GM06990 (cell line): ENCODE measurements around the gene FAM170B.

Source experiments
- DNase-seq: peaks from one replicate; pipeline ENCODE4 v3.0.0-alpha.2; 2011; ENCODE audit not compliant: insufficient read length; ENCODE audit errors: extremely low read depth
- H3K27me3 ChIP-seq: replicated peaks from 2 replicates; pipeline ENCODE4 v1.6.0; 2011; ENCODE audit warnings: low read length; ENCODE audit not compliant: control insufficient read depth, insufficient read depth
- H3K36me3 ChIP-seq: 2 replicates; pipeline ENCODE4 v1.5.1; 2011; ENCODE audit warnings: low read length; ENCODE audit not compliant: control insufficient read depth, insufficient read depth
- H3K4me3 ChIP-seq: replicated peaks from 2 replicates; pipeline ENCODE4 v1.5.1; 2011; ENCODE audit warnings: low read depth, mild to moderate bottlenecking, control low read depth, low read length
- TF ChIP-seq, protein P1 (sequence below): IDR thresholded peaks from 2 replicates; pipeline ENCODE4 v1.5.1; 2011; ENCODE audit warnings: low read length, control low read depth, mild to moderate bottlenecking, inconsistent platforms; ENCODE audit not compliant: insufficient read depth, poor library complexity, severe bottlenecking

Gene FAM170B

DNA sequence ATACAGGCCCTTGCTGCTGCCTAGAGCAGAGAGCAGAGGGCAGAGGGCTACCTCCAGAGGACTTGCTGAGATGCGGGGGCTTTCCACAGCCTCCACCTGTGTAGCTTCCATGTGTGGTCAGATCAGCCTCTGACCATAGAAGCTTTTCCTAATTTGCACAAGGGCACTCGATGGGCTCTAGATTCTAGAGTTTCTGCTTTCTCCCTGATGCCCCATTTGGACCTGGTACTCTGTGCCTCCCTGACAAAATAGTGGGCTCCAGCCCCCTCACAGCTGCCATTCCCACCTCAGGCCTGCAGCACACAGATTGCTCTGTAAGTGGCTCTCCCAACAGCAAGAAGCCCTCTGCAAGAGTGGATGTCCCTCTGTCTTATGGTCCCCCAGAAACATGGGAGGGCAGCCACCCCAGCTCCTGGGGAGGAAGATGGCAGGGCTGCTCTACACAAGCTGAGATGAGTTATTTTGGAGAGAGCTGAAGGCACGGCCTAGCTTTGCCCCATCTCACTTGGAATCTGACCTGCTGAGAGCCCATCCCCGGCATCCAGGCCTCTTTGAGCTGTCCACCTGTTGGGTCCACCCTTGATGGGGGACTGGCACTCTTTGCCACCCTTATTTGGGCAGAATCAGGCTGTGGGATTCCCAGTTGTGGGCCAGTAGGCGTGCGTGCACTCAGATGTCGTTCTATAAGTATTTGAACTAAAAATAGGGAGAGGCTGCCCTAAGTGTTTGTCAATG lies 37.7 kb upstream of the FAM170B start:
- Histone ChIP-seq H3K36me3 (no peaks in the 10 kb centered on the region), H3K27me3 (no peaks in the 10 kb centered on the region)
- TF ChIP-seq, protein P1, sequence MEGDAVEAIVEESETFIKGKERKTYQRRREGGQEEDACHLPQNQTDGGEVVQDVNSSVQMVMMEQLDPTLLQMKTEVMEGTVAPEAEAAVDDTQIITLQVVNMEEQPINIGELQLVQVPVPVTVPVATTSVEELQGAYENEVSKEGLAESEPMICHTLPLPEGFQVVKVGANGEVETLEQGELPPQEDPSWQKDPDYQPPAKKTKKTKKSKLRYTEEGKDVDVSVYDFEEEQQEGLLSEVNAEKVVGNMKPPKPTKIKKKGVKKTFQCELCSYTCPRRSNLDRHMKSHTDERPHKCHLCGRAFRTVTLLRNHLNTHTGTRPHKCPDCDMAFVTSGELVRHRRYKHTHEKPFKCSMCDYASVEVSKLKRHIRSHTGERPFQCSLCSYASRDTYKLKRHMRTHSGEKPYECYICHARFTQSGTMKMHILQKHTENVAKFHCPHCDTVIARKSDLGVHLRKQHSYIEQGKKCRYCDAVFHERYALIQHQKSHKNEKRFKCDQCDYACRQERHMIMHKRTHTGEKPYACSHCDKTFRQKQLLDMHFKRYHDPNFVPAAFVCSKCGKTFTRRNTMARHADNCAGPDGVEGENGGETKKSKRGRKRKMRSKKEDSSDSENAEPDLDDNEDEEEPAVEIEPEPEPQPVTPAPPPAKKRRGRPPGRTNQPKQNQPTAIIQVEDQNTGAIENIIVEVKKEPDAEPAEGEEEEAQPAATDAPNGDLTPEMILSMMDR = no peak

DNA sequence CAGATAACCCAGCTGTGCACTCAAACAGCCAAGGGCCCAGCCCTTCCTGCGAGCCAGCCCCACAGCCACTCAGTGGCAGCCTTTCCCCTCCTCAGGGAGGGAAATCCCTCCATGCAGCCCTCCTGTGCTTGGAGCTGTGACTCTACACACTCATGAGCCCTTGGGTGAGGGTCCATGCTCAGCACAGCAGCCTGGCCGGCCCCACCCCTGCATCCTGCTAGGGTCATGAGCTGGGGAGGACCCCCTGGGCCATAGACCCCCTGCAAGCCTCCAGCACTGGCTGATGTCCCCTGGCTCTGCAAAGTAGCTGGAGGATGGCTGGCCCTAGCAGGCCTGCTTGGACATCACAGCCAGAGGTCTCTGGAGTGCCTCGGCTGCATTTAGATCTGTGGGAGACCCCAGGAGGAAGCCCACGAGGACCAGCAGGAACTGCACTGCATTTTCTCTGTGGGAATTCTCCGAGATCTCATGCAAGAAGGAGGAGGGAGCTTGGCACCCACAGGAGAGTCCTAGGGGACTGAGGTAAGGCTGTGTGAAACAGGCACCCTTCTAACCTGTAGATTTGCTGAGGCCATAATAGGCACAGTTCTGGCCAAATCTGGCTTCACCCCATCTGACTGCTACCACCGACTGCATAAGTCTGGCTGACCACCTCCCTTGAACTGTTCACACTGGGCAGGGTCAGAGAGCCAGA lies 37.0 kb upstream of the FAM170B start:
- no peaks in the 10 kb centered on the region for H3K27me3 ChIP-seq
- no peak overlapping the region for H3K4me3 ChIP-seq
- TF ChIP-seq, protein P1 = no peak
- DNase-seq = no peak
- H3K36me3 ChIP-seq = no peaks in the 10 kb centered on the region

More for the DNA sequence above, 37.7 kb upstream of the FAM170B start:
- no peak overlapping the region for H3K4me3 ChIP-seq
- no peak for DNase-seq

DNA sequence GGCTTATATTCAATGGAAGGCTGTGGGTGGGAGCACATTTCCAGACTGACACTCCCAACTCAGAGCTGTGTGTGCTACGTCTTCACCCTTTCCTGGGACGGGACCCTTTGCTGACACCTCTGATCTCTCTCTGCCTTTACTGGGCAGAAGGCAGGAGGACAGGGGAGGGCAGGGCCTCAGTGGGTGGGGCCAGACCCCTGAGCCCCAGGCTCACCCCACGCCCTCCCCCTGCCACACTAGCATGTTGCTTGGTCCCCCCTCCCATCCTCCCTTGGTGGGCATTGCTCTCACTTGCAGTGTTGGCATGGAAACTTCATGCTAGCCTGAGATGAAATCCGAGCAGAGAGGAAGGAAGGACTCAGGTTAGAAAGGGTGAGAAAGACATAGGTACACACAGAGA lies 36.0 kb upstream of the FAM170B start:
- Histone ChIP-seq H3K4me3 (no peak overlapping the region), H3K36me3 (0 out of 2 replicates have a peak, but pooled peaks cover 2% of the 10 kb centered on the region), H3K27me3 (no peaks in the 10 kb centered on the region)
- TF ChIP-seq, protein P1 = no peak
- DNase-seq = no peak

DNA sequence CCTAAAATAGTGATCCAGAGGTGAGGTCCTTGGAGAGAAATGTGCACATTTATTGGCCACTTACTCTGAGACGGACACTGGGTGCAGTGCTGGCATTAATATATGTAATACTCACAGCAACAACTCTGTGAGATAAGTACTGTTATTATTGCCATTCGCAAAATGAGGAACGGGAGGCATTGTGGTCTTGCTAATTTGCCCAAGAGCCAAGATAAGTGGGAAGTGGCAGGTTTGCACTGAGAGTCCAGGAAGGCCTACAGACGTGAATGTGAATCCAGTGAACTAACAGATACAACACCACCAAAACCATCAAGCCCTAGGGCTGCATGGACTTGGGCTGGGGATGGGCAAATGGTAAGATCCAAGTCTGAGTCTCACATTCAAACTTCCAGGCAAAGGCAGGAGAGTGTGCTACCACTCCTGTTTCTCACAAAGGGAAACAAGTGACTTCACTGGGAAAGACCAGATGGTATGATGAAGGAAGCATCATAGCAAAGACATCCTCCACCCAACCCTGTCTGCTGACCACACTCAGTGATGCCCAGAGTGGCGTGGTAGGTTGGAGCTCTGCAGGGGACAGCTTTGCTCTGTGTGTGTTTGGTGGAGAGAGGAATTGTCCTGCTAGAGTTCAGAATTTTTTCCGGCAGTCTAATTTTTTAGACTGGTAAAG lies 35.1 kb upstream of the FAM170B start:
- Histone ChIP-seq H3K27me3 (no peaks in the 10 kb centered on the region), H3K36me3 (0 out of 2 replicates have a peak, but pooled peaks cover 2% of the 10 kb centered on the region), H3K4me3 (no peak overlapping the region)
- DNase-seq = no peak
- TF ChIP-seq, protein P1 = no peak

DNA sequence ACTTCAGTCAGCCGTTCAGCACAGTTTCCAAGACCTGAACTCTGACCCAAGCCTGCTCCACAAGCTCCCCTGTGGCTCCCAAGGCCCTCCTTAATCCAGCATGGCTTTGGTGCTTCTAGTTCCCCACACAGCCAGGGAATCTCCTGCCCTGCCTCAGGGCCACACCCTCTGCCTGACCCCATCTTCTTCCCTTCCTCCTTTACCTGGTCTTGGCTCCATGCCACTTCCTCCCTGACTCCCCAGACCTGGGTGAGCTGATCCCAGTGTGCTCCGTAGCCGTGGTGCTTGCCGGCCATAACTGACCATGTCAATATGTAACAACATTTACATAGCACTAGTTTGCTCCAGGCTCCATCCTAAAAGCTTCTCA lies 34.3 kb upstream of the FAM170B start:
- H3K36me3 ChIP-seq = 0 out of 2 replicates have a peak, but pooled peaks cover 2% of the 10 kb centered on the region
- H3K27me3 ChIP-seq = no peaks in the 10 kb centered on the region
- DNase-seq = no peak
- no peak overlapping the region for H3K4me3 ChIP-seq
- TF ChIP-seq, protein P1 = no peak
